NCI-H460 (cell line): ENCODE measurements around the gene STPG4. TPM values are rescaled to one million over a fixed set of nuclear protein-coding genes. Genes with fewer than 3 reads are reported as not detected.

Experiments used
- DNase-seq: peaks from one replicate; pipeline ENCODE4 v3.0.0-alpha.2; 2016; ENCODE audit warnings: low read depth; ENCODE audit errors: extremely low read depth
- total RNA-seq: library from RNA; depleted of rRNA; stranded (reverse); fragments of >200 nt; shearing (Covaris generic); gene quantifications from 2 replicates; pipeline ENCODE4 v1.2.3, GENCODE V29; 2014

The STPG4 gene
- total RNA-seq, 1 experiment from 2014 or later = not detected

DNA sequence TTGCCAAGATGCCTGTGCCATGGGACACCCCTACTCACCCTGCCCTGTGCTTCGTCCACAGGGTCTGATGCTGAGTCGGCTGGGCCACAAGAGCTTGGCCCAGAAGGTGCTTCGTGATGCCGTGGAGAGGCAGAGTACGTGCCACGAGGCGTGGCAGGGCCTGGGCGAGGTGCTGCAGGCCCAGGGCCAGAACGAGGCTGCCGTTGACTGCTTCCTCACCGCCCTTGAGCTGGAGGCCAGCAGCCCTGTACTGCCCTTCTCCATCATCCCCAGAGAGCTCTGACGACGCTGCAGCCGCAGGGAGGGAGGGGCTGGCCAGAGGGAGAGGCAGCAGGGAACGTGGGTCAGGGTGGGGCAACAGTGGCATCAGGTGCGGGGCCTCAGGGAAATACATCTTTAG is 81.5 kb downstream of the STPG4 start:
- DNase-seq = no peak

DNA sequence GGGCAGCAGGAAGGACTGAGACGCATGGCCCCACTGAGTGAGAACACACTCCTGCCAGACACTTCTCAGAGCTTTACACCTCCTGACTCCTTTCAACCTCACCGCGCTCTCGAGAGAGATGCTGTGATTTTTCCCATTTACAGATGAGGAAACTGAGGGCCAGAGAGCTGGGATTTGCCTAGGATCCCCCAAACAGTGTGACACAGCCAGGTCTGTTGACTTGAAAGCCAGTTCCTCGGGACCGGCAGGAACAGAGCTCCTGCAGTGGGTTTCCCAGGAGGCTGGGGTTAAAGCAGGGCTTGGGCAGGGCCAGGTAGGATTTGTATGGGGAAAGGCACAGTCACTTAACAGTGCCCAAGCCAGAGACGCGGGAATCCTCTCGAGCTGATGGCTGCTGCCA is 81.9 kb downstream of the STPG4 start:
- DNase-seq = no peak

DNA sequence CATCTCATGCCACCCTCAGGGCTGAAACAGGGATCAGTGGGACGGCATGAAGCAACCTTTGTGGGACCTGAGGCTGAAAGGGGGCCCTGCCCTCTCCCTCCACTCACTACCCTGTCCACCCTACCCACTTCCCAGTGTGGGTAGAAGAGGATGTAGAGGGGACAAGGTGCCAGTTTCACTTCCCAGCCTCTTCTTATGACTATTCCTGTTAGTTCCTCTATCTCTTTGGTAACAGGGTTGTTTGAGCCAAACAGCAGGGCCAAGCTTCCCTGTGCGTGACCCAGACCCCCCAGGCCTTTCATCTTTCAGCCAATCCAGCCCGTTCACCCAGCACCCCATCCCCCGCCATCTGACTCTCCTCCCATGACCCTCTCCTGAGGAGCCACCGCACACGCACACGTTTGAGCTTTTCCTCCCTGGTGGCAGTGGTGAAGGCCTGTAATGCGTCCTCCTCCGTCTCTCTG is 82.3 kb downstream of the STPG4 start:
- DNase-seq = no peak

- no peak for DNase-seq
Measured at GRCh38 chr2:47072018-47072691, 83.0 kb downstream of the STPG4 start.

GRCh38 chr2:47070920-47071824 is 83.9 kb downstream of the STPG4 start:
- DNase-seq = no peak

DNA sequence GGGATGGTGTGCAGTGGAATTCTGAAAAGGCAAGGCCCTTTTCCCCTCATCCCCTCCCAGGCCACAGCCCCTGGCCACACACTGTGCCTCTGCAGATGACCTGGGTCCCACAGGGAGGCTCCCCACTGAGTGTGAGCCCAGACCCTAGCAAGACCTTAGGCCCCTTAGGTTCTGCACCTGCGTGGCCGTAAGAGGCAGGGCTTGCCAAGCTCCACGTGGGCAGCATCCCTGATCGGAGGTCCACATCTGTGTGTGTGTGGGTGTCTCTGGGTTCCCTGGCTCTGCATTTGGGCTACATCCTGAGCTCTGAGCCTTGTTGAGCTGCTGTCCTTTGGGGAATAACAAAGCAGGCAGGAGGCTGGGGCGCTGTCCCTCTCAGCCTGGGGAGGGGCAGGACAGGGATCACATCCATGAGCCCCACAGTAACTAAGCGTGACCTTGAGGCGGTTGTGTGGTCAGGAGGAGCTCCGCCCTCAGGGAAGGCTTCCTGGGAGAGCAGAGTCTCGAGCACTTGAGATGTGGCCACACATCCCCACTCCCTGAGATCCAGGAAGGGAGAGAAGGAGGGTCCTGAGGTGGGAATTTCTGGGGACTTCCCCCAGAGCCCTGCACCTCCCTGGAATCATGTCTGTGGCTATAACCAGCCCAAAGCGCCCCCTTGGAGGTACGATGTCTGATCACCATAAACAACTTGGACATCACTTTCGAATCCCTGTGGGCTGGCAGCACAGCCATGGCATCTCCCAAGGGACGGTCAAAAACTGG is 84.8 kb downstream of the STPG4 start:
- DNase-seq = no peak

GRCh38 chr2:47069628-47070154 is 85.4 kb downstream of the STPG4 start:
- DNase-seq = no peak

DNA sequence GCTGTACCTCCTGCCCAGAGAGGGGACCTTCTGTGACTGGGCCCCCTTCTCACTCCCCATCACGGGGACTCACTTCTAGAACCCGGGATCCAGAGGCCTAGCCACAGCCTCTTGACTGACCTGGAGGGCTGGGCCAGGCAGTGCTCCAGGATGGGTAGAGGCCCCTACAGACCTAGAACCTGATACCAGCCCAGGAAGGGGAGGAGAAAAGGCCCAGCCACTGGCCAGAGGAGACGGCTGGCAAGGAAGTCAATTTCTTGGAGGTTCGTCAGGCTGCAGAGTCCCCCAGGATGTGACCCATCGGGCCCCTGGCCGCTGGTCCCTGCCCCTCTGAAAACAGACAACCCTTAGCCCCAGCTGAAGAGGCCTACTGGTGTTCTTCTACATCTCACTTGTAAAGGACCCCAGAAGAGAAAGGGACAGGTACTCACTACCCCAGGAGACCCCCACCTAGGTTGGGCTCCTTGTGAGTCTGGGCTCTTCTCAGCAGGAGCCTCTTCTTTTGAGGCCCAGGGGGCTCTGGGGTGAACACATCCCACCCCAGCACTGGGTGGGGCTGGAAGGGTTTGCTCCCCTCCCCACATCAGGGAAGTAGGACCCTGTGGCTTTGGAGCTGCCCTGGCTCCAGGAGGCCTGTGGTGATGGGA is 86.0 kb downstream of the STPG4 start:
- no peak for DNase-seq

GRCh38 chr2:47067788-47068407 is 87.2 kb downstream of the STPG4 start:
- no peak for DNase-seq

DNA sequence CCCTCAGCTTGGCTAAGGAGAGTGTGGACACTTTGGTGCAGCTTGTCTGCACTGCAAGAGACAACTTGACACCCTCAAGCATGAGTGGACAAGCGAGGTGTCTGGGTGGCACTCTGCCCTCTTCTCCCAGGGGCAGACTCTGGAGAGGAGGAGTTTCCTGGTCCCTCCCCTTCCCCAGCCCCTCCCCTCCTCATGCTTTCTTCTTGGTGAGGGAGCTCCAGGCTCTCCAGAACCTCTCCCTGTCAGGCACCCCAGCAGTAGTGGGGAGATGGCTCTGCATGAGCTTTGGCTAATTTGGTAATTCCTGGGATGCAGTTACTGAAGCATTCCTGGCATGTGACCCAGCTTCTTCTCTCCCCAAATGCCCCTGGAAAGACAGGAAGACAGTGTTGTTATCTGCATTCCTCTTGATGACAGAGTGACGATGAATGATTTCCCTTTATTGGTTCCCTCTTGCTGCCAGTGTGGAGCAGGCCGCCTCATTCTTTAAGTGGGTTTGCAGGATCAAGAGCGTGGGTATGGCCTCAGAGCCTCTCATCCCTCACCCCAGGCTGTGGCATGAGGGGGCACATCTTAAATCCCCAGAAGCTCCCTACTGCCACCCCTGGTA is 89.2 kb downstream of the STPG4 start:
- no peak for DNase-seq

GRCh38 chr2:47065343-47065742 is 89.8 kb downstream of the STPG4 start:
- no peak for DNase-seq

GRCh38 chr2:47064106-47064505 is 91.0 kb downstream of the STPG4 start:
- DNase-seq = no peak

- DNase-seq = no peak
Measured at GRCh38 chr2:47063538-47063930, 91.6 kb downstream of the STPG4 start.

- no peak for DNase-seq
Measured at GRCh38 chr2:47062681-47063537, 92.2 kb downstream of the STPG4 start.

DNA sequence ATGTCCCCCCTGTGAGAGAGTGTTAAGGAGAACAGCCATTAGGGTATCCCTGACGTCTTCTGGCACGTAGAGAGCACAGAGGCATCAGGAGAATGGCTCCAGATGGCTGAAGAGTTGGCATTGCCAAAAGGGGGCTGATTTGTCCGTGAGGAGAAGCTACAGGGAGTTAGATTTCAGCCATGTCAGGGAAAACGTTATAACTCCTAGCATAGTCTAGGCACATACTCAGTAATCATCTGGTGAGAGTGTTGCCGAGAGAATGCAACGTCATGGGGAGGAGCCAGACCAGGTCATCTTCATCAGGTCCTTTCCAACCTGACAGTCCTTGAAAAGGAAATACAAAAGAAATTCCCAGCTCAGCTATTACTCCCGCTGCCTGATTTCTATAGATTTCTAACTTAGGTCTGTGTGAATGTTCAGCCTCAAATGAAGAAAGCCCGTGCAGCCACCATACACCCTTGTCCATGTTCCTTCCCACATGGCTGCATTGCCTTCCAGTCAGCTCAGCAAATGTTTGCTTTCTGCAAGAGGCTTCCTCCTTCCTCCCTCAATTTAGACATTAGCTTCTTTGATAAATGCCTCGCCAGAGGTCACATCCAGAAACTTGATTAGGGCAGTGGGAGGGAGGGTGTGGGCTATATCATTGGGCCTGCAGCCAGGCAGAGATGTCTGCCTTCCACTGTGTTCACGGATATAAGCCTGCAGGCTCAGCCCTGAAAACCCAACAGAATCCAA is 93.0 kb downstream of the STPG4 start:
- no peak for DNase-seq

- no peak for DNase-seq
Measured at GRCh38 chr2:47060652-47061170, 94.4 kb downstream of the STPG4 start.

GRCh38 chr2:47058003-47058931 is 96.8 kb downstream of the STPG4 start:
- DNase-seq = no peak
